GM11168 (cell line): ENCODE results near the gene GNAI3.

Source experiments
- in situ Hi-C: fragments of 300-500 bp; cut with MboI; formaldehyde crosslinking; loops from one replicate; pipeline ENCODE4 v1.12.0; 2022; ENCODE audit warnings: low sequenced_read_pairs; ENCODE audit not compliant: unreplicated experiment

Gene GNAI3

GRCh38 chr1:109631513-109632505 is 83.4 kb downstream of the GNAI3 start:
- in situ Hi-C loops = no loop called here

GRCh38 chr1:109632671-109633346 is 84.4 kb downstream of the GNAI3 start:
- in situ Hi-C loops = no loop called here

GRCh38 chr1:109634292-109634691 is 85.9 kb downstream of the GNAI3 start:
- in situ Hi-C loops = no loop called here

GRCh38 chr1:109634771-109635750 is 86.6 kb downstream of the GNAI3 start:
- in situ Hi-C loops = no loop called here

- in situ Hi-C loops = no loop called here
Observed at GRCh38 chr1:109635862-109636200, 87.4 kb downstream of the GNAI3 start.

- in situ Hi-C loops = no loop called here
Observed at GRCh38 chr1:109636201-109636952, 88.0 kb downstream of the GNAI3 start.

GRCh38 chr1:109637446-109637845 is 89.0 kb downstream of the GNAI3 start:
- in situ Hi-C loops = no loop called here

GRCh38 chr1:109639063-109639840 is 90.8 kb downstream of the GNAI3 start:
- in situ Hi-C loops = no loop called here

GRCh38 chr1:109639841-109640184 is 91.4 kb downstream of the GNAI3 start:
- in situ Hi-C loops = loop anchor here (5.0 kb wide), 1 partner anchor 132 kb away; no protein-coding TSS in a partner anchor

- in situ Hi-C loops = loop anchor here (5.0 kb wide), 1 partner anchor 132 kb away; no protein-coding TSS in a partner anchor
Observed at GRCh38 chr1:109640285-109640865, 92.0 kb downstream of the GNAI3 start.

GRCh38 chr1:109641078-109641740 is 92.8 kb downstream of the GNAI3 start:
- in situ Hi-C loops = loop anchor here (5.0 kb wide), 1 partner anchor 131 kb away; no protein-coding TSS in a partner anchor

GRCh38 chr1:109641861-109642260 is 93.4 kb downstream of the GNAI3 start:
- in situ Hi-C loops = loop anchor here (5.0 kb wide), 1 partner anchor 130 kb away; no protein-coding TSS in a partner anchor

GRCh38 chr1:109642626-109643025 is 94.2 kb downstream of the GNAI3 start:
- in situ Hi-C loops = loop anchor here (5.0 kb wide), 1 partner anchor 130 kb away; no protein-coding TSS in a partner anchor

- in situ Hi-C loops = loop anchor here (5.0 kb wide), 1 partner anchor 129 kb away; no protein-coding TSS in a partner anchor
Observed at GRCh38 chr1:109643385-109644230, 95.2 kb downstream of the GNAI3 start.

GRCh38 chr1:109644670-109645069 is 96.3 kb downstream of the GNAI3 start:
- in situ Hi-C loops = loop anchor here (5.0 kb wide), 1 partner anchor 128 kb away; no protein-coding TSS in a partner anchor

GRCh38 chr1:109649491-109649914 is 101.1 kb downstream of the GNAI3 start:
- in situ Hi-C loops = no loop called here

- in situ Hi-C loops = no loop called here
Observed at GRCh38 chr1:109650609-109651008, 102.2 kb downstream of the GNAI3 start.
